Measurements from ENCODE around the gene PFKFB2. TPM values are rescaled to one million over a fixed set of nuclear protein-coding genes. Genes with fewer than 3 reads are reported as not detected.

PFKFB2 gene
- polyA plus RNA-seq, 2 of the 4 experiments (the other 2 are of a cell fraction), result 7.4 to 8.4 TPM

DNA sequence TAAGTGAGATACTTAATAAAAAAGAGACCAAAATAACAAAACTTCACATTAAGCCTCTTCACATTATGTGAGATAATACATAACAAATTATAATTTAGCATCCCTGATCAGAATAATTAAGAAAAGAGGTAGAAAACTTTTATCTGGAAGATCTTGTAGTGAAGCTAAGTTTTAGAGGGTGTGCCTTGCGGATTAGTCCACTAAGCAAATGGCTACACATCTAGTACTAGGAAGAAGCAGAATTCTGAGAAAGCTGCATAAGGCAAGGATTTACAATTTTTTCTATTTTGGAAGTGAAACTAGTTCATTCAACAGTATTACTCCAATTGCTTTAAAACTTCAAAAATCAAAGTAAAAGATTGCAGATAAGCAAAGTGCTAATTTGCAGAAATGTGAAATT, 5.6 kb upstream of the PFKFB2 start:
- no peak for ATAC-seq
- Histone ChIP-seq H3K4me3 (no peak overlapping the region; the same call in 2 of the 3 replicates), H3K4me1 (peaks cover 64% of the 10 kb centered on the region), H3K4me2 (peak overlapping the region; percentile 80), H3K27ac (no peak overlapping the region), H3K9me3 (no peaks in the 10 kb centered on the region)
- no peak for FAIRE-seq
- DNase-seq (ENCODE audit: low read depth in 1 of 2, low spot score in 1 of 2), result no peak
- ChIA-PET POLR2A (no interaction called here), CTCF (interaction anchor here (0.5 to 3.5 kb wide), 8 partner anchors 12 to 357 kb away, joined by 3 to 13 read pairs (median 4); partner anchors contain the start of gene C1orf116)
- TF ChIP-seq EHMT2 (IDR thresholded peaks at IDR 0.05; ENCODE audit: low read depth) (no peak), MAFK (IDR thresholded peaks at IDR 0.05; ENCODE audit: partially characterized antibody) (no peak), MYC (IDR thresholded peaks at IDR 0.05; ENCODE audit: borderline replicate concordance, low read length) (no peak), GATA3 (IDR thresholded peaks at IDR 0.05; ENCODE audit: borderline replicate concordance) (no peak), POLR2AphosphoS2 (conservative IDR thresholded peaks at IDR 0.05; ENCODE audit: low read length) (no peak), FOXS1 (CRISPR knock-in tag; IDR thresholded peaks at IDR 0.05) (no peak), CHD2 (IDR thresholded peaks at IDR 0.05; ENCODE audit: low read length, partially characterized antibody) (no peak), NFE2L2 (conservative IDR thresholded peaks at IDR 0.05; ENCODE audit: low read length) (no peak), NPAS2 (CRISPR knock-in tag; IDR thresholded peaks at IDR 0.05; ENCODE audit: borderline replicate concordance) (no peak), POLR2A (IDR thresholded peaks at IDR 0.05; ENCODE audit: low read length) (no peak), RFX5 (IDR thresholded peaks at IDR 0.05) (no peak), ZFP36 (IDR thresholded peaks at IDR 0.05; ENCODE audit: borderline replicate concordance, partially characterized antibody) (no peak)
- TF ChIP-seq, protein P1, sequence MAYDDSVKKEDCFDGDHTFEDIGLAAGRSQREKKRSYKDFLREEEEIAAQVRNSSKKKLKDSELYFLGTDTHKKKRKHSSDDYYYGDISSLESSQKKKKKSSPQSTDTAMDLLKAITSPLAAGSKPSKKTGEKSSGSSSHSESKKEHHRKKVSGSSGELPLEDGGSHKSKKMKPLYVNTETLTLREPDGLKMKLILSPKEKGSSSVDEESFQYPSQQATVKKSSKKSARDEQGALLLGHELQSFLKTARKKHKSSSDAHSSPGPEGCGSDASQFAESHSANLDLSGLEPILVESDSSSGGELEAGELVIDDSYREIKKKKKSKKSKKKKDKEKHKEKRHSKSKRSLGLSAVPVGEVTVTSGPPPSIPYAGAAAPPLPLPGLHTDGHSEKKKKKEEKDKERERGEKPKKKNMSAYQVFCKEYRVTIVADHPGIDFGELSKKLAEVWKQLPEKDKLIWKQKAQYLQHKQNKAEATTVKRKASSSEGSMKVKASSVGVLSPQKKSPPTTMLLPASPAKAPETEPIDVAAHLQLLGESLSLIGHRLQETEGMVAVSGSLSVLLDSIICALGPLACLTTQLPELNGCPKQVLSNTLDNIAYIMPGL (CRISPR knock-in tag; IDR thresholded peaks at IDR 0.05; ENCODE audit: borderline replicate concordance), result no peak
- TF ChIP-seq, protein P2, sequence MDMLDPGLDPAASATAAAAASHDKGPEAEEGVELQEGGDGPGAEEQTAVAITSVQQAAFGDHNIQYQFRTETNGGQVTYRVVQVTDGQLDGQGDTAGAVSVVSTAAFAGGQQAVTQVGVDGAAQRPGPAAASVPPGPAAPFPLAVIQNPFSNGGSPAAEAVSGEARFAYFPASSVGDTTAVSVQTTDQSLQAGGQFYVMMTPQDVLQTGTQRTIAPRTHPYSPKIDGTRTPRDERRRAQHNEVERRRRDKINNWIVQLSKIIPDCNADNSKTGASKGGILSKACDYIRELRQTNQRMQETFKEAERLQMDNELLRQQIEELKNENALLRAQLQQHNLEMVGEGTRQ (IDR thresholded peaks at IDR 0.05), result no peak
- 94% methylated on average over 1 of the region's 1 CpG for WGBS (ENCODE audit: missing lambda C conversion rate)

DNA sequence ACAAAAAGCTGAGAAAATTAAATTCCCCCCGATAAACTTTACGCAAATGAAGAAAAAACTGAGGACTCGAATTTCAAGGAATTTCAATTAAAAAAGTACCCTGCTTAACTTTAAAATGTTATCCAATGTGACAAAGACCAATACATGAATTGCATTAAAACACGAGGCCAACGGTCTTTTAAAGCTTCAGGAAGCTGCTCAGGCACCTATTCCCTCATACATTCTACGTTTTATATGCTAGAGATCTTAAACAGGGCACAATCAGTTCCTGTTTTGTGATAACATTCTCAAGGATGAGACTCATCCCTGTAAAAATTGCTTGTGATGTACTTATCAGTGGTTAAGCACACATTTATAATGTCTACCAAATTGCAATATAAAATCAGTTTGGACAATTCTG, 5.0 kb upstream of the PFKFB2 start:
- peak overlapping the region; percentile 80 for H3K4me2 ChIP-seq
- TF ChIP-seq, protein P3, sequence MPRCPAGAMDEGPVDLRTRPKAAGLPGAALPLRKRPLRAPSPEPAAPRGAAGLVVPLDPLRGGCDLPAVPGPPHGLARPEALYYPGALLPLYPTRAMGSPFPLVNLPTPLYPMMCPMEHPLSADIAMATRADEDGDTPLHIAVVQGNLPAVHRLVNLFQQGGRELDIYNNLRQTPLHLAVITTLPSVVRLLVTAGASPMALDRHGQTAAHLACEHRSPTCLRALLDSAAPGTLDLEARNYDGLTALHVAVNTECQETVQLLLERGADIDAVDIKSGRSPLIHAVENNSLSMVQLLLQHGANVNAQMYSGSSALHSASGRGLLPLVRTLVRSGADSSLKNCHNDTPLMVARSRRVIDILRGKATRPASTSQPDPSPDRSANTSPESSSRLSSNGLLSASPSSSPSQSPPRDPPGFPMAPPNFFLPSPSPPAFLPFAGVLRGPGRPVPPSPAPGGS (IDR thresholded peaks at IDR 0.05), result no peak
- no peak for TF ChIP-seq EHF (CRISPR knock-in tag; IDR thresholded peaks at IDR 0.05)
- TF ChIP-seq KDM1A (IDR thresholded peaks at IDR 0.05; ENCODE audit: low read depth), result no peak
- TF ChIP-seq MAZ (IDR thresholded peaks at IDR 0.05; ENCODE audit: borderline replicate concordance, low read depth, low read length), result no peak
- TF ChIP-seq RAD21 (conservative IDR thresholded peaks at IDR 0.05 in 1 of 2, IDR thresholded peaks at IDR 0.05 in 1 of 2), result no peak
- no peak for TF ChIP-seq MYC (IDR thresholded peaks at IDR 0.05; ENCODE audit: borderline replicate concordance, low read length)
- no peak for TF ChIP-seq ESRRA (IDR thresholded peaks at IDR 0.05; ENCODE audit: borderline replicate concordance, low read length)
- TF ChIP-seq CBX8 (IDR thresholded peaks at IDR 0.05), result no peak
- TF ChIP-seq CEBPB (IDR thresholded peaks at IDR 0.05), result no peak
- TF ChIP-seq CHD2 (IDR thresholded peaks at IDR 0.05; ENCODE audit: low read length, partially characterized antibody), result no peak
- no peak for TF ChIP-seq SMC3 (IDR thresholded peaks at IDR 0.05)
- no peak for TF ChIP-seq TP53 (CRISPR knock-in tag; IDR thresholded peaks at IDR 0.05)
- no peak overlapping the region for H3K27ac ChIP-seq
- peaks cover 64% of the 10 kb centered on the region for H3K4me1 ChIP-seq
- DNase-seq (ENCODE audit: low read depth in 1 of 2, low spot score in 1 of 2), result no peak
- H3K9me3 ChIP-seq, result no peaks in the 10 kb centered on the region
- CTCF ChIA-PET, result interaction anchor here (0.5 to 3.5 kb wide), 12 partner anchors 11 to 357 kb away, joined by 3 to 40 read pairs (median 9); partner anchors contain the start of gene C1orf116
- no peak overlapping the region; the same call in 2 of the 3 replicates for H3K4me3 ChIP-seq
- POLR2A ChIA-PET, result interaction anchor here (1.1 kb wide), 1 partner anchor 23 kb away, joined by 3 read pairs; no protein-coding TSS in a partner anchor
- WGBS (ENCODE audit: missing lambda C conversion rate), result 71% methylated on average over 6 of the region's 6 CpGs
- no peak for ATAC-seq
- no peak for FAIRE-seq

All from A549 (cell line).